Measurements from ENCODE around the gene JMJD1C. TPM values are rescaled to one million over a fixed set of nuclear protein-coding genes. Genes with fewer than 3 reads are reported as not detected.
A peak's percentile ranks its signal among the peaks of the same experiment; 100 is the strongest.
"Not testable (repeated sequence)": the region's sequence is repeated elsewhere in the genome, so short reads cannot be mapped to it uniquely, and the experiment has no call there.

The JMJD1C gene
- polyA plus RNA-seq, 1 donor: 104 TPM

- no peaks in the 10 kb centered on the region for H3K4me1 ChIP-seq (ENCODE audit: control insufficient read depth, insufficient read depth, low read length)
- H3K36me3 ChIP-seq (ENCODE audit: control insufficient read depth, insufficient read depth, low read length): peaks cover 16% of the 10 kb centered on the region
- WGBS (ENCODE audit: insufficient coverage, low lambda C conversion rate): no CpG with 5 or more reads among the region's 3 CpGs
- no peaks in the 10 kb centered on the region for H3K27me3 ChIP-seq (ENCODE audit: control insufficient read depth, insufficient read depth, low read length)
- peak; percentile 65 to 76 for DNase-seq
- no peak overlapping the region for H3K27ac ChIP-seq (ENCODE audit: low read length)
- H3K4me3 ChIP-seq (ENCODE audit: low read length): no peak overlapping the region
- H3K9me3 ChIP-seq (ENCODE audit: control insufficient read depth, low read depth, low read length): no peaks in the 10 kb centered on the region
Observed at GRCh38 chr10:63157845-63158624, 307.7 kb downstream of the JMJD1C start.

- Histone ChIP-seq H3K4me3 (ENCODE audit: low read length) (no peak overlapping the region), H3K27me3 (ENCODE audit: control insufficient read depth, insufficient read depth, low read length) (no peaks in the 10 kb centered on the region), H3K4me1 (ENCODE audit: control insufficient read depth, insufficient read depth, low read length) (no peaks in the 10 kb centered on the region), H3K27ac (ENCODE audit: low read length) (no peak overlapping the region), H3K36me3 (ENCODE audit: control insufficient read depth, insufficient read depth, low read length) (peaks cover 24% of the 10 kb centered on the region), H3K9me3 (ENCODE audit: control insufficient read depth, low read depth, low read length) (no peaks in the 10 kb centered on the region)
- 100% methylated on average over 1 of the region's 2 CpGs for WGBS (ENCODE audit: insufficient coverage, low lambda C conversion rate)
- no peak for DNase-seq
Observed at GRCh38 chr10:63156236-63156635, 309.5 kb downstream of the JMJD1C start.

GRCh38 chr10:63155388-63156020, 310.3 kb downstream of the JMJD1C start:
- Histone ChIP-seq H3K4me3 (ENCODE audit: low read length) (no peak overlapping the region), H3K27ac (ENCODE audit: low read length) (no peak overlapping the region), H3K9me3 (ENCODE audit: control insufficient read depth, low read depth, low read length) (no peaks in the 10 kb centered on the region), H3K27me3 (ENCODE audit: control insufficient read depth, insufficient read depth, low read length) (no peaks in the 10 kb centered on the region), H3K4me1 (ENCODE audit: control insufficient read depth, insufficient read depth, low read length) (no peaks in the 10 kb centered on the region), H3K36me3 (ENCODE audit: control insufficient read depth, insufficient read depth, low read length) (peaks cover 29% of the 10 kb centered on the region)
- no peak for DNase-seq
- no CpG with 5 or more reads among the region's 8 CpGs for WGBS (ENCODE audit: insufficient coverage, low lambda C conversion rate)

GRCh38 chr10:63154546-63155387, 311.0 kb downstream of the JMJD1C start:
- H3K9me3 ChIP-seq (ENCODE audit: control insufficient read depth, low read depth, low read length): no peaks in the 10 kb centered on the region
- 90% methylated on average over 4 of the region's 6 CpGs for WGBS (ENCODE audit: insufficient coverage, low lambda C conversion rate)
- no peaks in the 10 kb centered on the region for H3K27me3 ChIP-seq (ENCODE audit: control insufficient read depth, insufficient read depth, low read length)
- H3K27ac ChIP-seq (ENCODE audit: low read length): no peak overlapping the region
- no peaks in the 10 kb centered on the region for H3K4me1 ChIP-seq (ENCODE audit: control insufficient read depth, insufficient read depth, low read length)
- H3K4me3 ChIP-seq (ENCODE audit: low read length): no peak overlapping the region
- DNase-seq: no peak
- H3K36me3 ChIP-seq (ENCODE audit: control insufficient read depth, insufficient read depth, low read length): peaks cover 32% of the 10 kb centered on the region

- DNase-seq; H3K9me3 ChIP-seq (ENCODE audit: control insufficient read depth, low read depth, low read length); H3K27me3 ChIP-seq (ENCODE audit: control insufficient read depth, insufficient read depth, low read length); H3K4me1 ChIP-seq (ENCODE audit: control insufficient read depth, insufficient read depth, low read length); H3K27ac ChIP-seq (ENCODE audit: low read length); H3K4me3 ChIP-seq (ENCODE audit: low read length): not testable (repeated sequence)
- WGBS (ENCODE audit: insufficient coverage, low lambda C conversion rate): 100% methylated on average over 1 of the region's 9 CpGs
- peaks cover 32% of the 10 kb centered on the region for H3K36me3 ChIP-seq (ENCODE audit: control insufficient read depth, insufficient read depth, low read length)
Observed at GRCh38 chr10:63153868-63154545, 311.8 kb downstream of the JMJD1C start.

GRCh38 chr10:63150745-63151144, 315.0 kb downstream of the JMJD1C start:
- no peak overlapping the region for H3K4me3 ChIP-seq (ENCODE audit: low read length)
- H3K9me3 ChIP-seq (ENCODE audit: control insufficient read depth, low read depth, low read length): no peaks in the 10 kb centered on the region
- H3K36me3 ChIP-seq (ENCODE audit: control insufficient read depth, insufficient read depth, low read length): peaks cover 32% of the 10 kb centered on the region
- no peaks in the 10 kb centered on the region for H3K4me1 ChIP-seq (ENCODE audit: control insufficient read depth, insufficient read depth, low read length)
- H3K27ac ChIP-seq (ENCODE audit: low read length): no peak overlapping the region
- WGBS (ENCODE audit: insufficient coverage, low lambda C conversion rate): 100% methylated on average over 1 of the region's 4 CpGs
- no peaks in the 10 kb centered on the region for H3K27me3 ChIP-seq (ENCODE audit: control insufficient read depth, insufficient read depth, low read length)
- no peak for DNase-seq

- DNase-seq: no peak
- Histone ChIP-seq H3K4me1 (ENCODE audit: control insufficient read depth, insufficient read depth, low read length) (no peaks in the 10 kb centered on the region), H3K36me3 (ENCODE audit: control insufficient read depth, insufficient read depth, low read length) (peaks cover 9% of the 10 kb centered on the region), H3K27me3 (ENCODE audit: control insufficient read depth, insufficient read depth, low read length) (no peaks in the 10 kb centered on the region), H3K9me3 (ENCODE audit: control insufficient read depth, low read depth, low read length) (no peaks in the 10 kb centered on the region), H3K27ac (ENCODE audit: low read length) (no peak overlapping the region), H3K4me3 (ENCODE audit: low read length) (no peak overlapping the region)
Observed at GRCh38 chr10:63146503-63146902, 319.3 kb downstream of the JMJD1C start.

GRCh38 chr10:63145782-63146181, 320.0 kb downstream of the JMJD1C start:
- no peak for DNase-seq
- no peak overlapping the region for H3K27ac ChIP-seq (ENCODE audit: low read length)
- no peaks in the 10 kb centered on the region for H3K27me3 ChIP-seq (ENCODE audit: control insufficient read depth, insufficient read depth, low read length)
- no peak overlapping the region for H3K4me3 ChIP-seq (ENCODE audit: low read length)
- H3K9me3 ChIP-seq (ENCODE audit: control insufficient read depth, low read depth, low read length): no peaks in the 10 kb centered on the region
- H3K36me3 ChIP-seq (ENCODE audit: control insufficient read depth, insufficient read depth, low read length): peaks cover 7% of the 10 kb centered on the region
- H3K4me1 ChIP-seq (ENCODE audit: control insufficient read depth, insufficient read depth, low read length): no peaks in the 10 kb centered on the region

GRCh38 chr10:63143987-63144386, 321.8 kb downstream of the JMJD1C start:
- Histone ChIP-seq H3K27ac (ENCODE audit: low read length) (no peak overlapping the region), H3K36me3 (ENCODE audit: control insufficient read depth, insufficient read depth, low read length) (peaks cover 5% of the 10 kb centered on the region)
- no peak for DNase-seq

GRCh38 chr10:63142136-63142535, 323.6 kb downstream of the JMJD1C start:
- H3K9me3 ChIP-seq (ENCODE audit: control insufficient read depth, low read depth, low read length): no peaks in the 10 kb centered on the region
- H3K36me3 ChIP-seq (ENCODE audit: control insufficient read depth, insufficient read depth, low read length): peaks cover 3% of the 10 kb centered on the region
- 100% methylated on average over 1 of the region's 6 CpGs for WGBS (ENCODE audit: insufficient coverage, low lambda C conversion rate)
- no peak overlapping the region for H3K4me3 ChIP-seq (ENCODE audit: low read length)
- no peak overlapping the region for H3K27ac ChIP-seq (ENCODE audit: low read length)
- peaks cover 1% of the 10 kb centered on the region for H3K4me1 ChIP-seq (ENCODE audit: control insufficient read depth, insufficient read depth, low read length)
- no peak for DNase-seq
- H3K27me3 ChIP-seq (ENCODE audit: control insufficient read depth, insufficient read depth, low read length): no peaks in the 10 kb centered on the region

More at GRCh38 chr10:63143987-63144386, 321.8 kb downstream of the JMJD1C start:
- WGBS (ENCODE audit: insufficient coverage, low lambda C conversion rate): 77% methylated on average over 3 of the region's 5 CpGs
- Histone ChIP-seq H3K27me3 (ENCODE audit: control insufficient read depth, insufficient read depth, low read length) (no peaks in the 10 kb centered on the region), H3K4me1 (ENCODE audit: control insufficient read depth, insufficient read depth, low read length) (no peaks in the 10 kb centered on the region), H3K9me3 (ENCODE audit: control insufficient read depth, low read depth, low read length) (no peaks in the 10 kb centered on the region), H3K4me3 (ENCODE audit: low read length) (no peak overlapping the region)
